ENCODE data around the gene DISP3.
A peak's percentile ranks its signal among the peaks of the same experiment; 100 is the strongest.

DISP3 gene

GRCh38 chr1:11487196-11487751 is 8.3 kb downstream of the DISP3 start:
- no peak for DNase-seq

- no peak for DNase-seq
Observed at GRCh38 chr1:11488201-11488770, 9.3 kb downstream of the DISP3 start.

DNA sequence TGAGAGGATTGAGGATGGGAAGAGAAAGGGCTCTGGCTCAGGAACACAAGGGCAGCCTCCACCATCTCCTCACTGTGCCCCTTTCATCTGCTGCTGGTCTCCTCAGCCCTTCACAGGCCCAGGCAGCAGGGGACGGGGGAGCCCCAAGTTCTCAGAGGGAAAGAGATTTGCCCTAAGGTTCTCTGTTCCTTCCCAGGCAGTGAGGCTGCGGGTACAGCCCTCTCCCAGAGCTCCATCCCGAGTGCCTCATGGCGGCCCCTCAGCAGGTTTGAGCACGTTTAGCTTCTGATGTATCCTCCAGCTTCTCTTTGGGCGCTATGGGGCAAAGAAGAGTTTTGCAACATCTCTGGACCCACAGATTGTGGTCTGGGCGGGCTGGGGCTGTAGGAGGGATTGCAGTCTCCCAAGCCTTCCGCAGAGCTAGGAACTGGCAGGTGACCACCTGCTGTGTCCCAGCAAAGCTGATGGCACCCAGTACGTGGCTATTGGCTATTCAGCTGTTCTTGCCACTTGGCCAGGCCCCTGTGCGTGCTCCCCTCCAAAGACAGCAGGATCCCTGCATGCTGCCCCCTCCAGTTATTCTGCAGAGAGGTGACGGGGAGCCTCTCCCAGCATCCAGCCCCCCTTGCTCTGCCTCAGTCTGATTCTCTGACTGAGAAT is 10.1 kb downstream of the DISP3 start:
- no peak for DNase-seq

DNA sequence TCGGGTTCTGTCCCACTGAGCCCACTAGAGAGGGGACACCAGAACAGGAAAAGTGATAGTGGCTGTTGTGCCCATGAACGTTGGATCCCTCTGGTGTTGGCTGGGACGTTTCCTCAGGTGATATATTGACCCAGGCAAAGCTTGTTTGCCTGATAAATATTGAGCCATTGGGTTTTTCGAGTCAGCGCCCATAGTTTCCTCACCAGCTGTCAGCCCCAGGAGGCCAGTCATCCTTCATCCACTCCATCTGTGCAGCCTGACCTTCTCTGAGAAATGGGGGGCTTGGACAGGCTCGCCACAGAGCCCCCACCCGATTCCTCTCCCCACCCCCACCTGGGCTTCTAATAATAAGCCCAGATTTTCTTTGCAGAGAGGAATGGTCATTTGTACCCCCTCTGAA is 13.3 kb downstream of the DISP3 start:
- no peak for DNase-seq

DNA sequence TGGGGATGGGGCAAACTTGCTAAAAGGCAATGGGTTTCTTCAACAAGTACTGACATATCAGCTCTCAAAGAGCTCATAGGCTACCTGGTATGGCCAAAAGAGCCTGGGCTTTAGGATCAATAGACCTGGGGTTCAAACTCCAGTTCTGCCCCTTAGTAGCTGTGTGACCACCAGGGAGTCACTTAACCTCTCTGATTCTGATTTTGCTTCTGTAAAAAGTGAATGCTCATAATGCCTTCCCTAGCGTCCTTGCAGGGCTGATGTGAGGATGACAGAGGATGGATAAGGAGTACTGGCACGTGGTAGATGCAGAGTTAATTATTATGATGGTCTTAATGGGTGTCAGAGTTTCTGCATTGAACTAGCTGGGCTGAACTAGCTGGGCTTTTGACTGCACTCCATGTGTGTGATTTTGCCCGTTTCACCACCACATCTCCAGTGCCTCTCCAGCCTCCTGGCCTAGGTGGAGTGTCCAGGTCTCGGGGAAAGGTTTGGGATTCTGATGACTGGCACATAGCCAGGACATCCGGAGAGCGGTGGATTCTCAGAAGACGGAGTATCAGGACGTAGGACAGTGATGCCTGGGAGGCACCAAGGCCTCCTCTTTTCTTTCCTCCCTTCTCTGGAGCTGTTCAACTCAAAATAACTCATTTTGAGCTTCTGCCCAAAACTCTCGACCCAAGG is 15.2 kb downstream of the DISP3 start:
- DNase-seq: no peak

DNA sequence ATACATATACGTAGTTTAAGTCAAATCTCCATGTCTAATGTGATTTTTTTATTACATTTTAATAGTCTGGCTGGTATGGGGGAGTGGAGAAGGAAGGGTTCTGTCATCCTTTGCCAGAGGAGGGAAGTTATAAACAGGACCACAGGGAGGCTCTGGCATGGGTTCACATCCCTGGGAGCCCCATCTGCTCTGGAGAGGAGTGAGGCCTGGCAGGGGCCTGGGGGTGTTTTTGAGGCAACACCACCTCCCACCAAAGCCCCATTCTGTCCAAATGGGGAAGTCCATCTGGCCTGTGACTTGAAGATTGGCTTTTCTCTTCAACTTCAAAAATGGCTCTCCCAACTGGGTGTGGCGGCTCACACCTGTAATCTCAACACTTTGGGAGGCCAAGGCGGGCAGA is 15.8 kb downstream of the DISP3 start:
- DNase-seq: no peak

GRCh38 chr1:11495579-11495978 is 16.6 kb downstream of the DISP3 start:
- DNase-seq: no peak

GRCh38 chr1:11496551-11497080 is 17.7 kb downstream of the DISP3 start:
- DNase-seq: no peak

GRCh38 chr1:11498956-11499594 is 20.1 kb downstream of the DISP3 start:
- DNase-seq: no peak

DNA sequence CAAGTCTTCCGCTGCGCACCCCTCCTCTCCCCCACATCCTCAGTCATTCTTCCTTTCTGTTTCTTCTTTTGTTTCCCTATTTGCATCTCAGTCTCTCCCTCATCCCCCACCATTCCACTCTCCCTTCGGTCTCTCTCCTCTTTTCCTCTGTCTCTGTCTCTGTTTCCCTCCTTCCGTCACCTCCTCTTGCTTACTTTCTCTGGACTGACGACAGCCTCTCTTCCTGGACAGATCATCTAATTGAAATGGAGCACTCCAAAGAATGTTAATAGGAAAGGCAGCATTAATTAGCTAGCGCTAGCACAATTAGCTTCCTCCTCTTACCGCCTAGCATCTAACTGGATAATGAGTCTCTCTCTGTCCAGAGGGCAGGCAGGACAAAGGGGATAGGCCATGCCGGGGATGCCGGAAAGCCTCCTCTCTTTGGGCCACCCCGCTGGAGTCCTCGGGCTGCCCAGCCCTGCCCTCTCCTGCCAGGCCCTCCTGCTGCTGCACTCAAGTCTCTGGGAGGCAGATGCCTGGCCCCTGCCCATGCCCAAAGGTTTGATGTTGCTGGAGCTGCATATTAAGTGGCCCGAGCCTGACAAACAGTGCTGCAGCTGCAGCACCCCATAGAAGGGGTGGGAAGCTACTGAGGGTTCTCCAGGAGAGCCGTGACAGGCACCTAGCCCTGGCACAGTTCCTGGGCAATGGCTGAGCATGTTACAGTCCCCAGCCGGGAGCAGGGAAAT is 20.8 kb downstream of the DISP3 start:
- peak; percentile 81 for DNase-seq

GRCh38 chr1:11500881-11501280 is 21.9 kb downstream of the DISP3 start:
- no peak for DNase-seq

DNA sequence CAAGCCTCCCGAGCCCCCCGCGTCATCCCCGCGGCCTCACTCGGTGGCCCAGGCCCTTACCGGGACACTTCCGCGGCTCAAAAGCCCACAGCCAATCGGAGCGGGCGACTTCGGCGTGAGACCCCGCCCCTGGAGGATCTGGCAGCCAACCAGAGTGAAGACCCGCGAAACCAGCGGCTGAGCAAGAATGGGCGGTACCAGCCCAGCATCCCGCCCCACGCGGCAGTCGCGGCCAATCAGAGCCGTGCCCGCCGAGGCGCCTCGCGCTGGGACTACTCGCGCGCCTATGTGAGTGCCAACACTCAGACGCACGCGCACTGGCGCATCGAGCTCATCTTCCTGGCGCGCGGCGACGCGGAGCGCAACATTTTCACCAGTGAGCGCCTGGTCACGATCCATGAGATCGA is 22.5 kb downstream of the DISP3 start:
- no peak for DNase-seq

DNA sequence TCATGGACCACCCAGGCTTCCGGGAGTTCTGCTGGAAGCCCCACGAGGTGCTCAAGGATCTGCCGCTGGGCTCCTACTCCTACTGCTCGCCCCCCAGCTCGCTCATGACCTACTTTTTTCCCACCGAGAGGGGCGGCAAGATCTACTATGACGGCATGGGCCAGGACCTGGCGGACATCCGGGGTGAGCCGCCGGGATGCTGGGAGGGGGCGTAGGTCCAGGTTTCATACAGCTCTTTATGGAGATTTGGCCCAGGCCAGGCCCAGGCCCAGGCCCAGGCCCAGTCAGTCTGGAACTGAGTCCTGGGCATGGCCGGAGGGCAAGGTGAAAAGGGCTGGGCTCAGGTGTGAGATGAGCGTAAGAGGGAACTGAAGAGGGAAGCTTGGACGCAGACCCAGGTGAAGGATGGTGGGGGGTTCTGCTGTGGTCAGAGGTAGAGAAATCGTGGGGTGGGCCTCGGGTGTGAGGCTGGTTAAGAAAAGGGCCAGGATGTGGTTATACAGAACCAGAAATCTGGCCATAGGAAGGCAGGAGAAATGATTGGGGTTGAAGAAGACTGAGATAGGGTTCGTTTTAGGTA is 23.0 kb downstream of the DISP3 start:
- no peak for DNase-seq

GRCh38 chr1:11502516-11502915 is 23.6 kb downstream of the DISP3 start:
- DNase-seq: no peak

DNA sequence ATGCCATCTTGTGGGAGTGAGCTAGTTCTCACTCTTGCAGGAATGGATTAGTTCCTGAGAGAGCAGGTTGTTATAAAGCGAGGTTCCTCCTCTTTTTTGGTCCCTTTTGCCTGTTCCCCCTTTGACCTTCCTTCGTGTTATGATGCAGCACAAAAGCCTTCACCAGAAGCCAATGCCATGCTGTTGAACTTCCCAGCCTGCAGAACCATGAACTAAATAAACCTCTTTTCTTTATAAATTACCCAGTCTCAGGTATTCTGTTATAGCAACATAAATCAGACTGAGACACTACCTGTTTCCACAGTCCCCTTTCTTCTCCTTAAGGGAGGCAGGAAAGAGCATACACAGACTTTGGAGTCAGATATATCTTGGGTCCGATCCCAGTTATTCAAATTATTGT is 25.6 kb downstream of the DISP3 start:
- DNase-seq: no peak

- DNase-seq: peak; percentile 40
Observed at GRCh38 chr1:11505591-11506538, 26.9 kb downstream of the DISP3 start.

- no peak for DNase-seq
Observed at GRCh38 chr1:11507309-11507708, 28.4 kb downstream of the DISP3 start.

GRCh38 chr1:11513681-11514080 is 34.7 kb downstream of the DISP3 start:
- no peak for DNase-seq

GRCh38 chr1:11514366-11514765 is 35.4 kb downstream of the DISP3 start:
- DNase-seq: no peak

GRCh38 chr1:11515368-11516300 is 36.7 kb downstream of the DISP3 start:
- DNase-seq: no peak
